ENCODE results near the gene C12orf60.

The C12orf60 gene

GRCh38 chr12:14770496-14771461, 32.7 kb upstream of the C12orf60 start:
- Histone ChIP-seq H3K56ac (ENCODE audit: low read length) (peak overlapping the region; percentile 100), H2BK15ac (replicated peaks; ENCODE audit: low read depth) (no peak overlapping the region), H2BK120ac (ENCODE audit: low read depth, low read length) (no peak overlapping the region), H3K79me1 (ENCODE audit: low read length) (peaks cover 1% of the 10 kb centered on the region), H2BK5ac (ENCODE audit: low read length) (peak overlapping the region; percentile 86), H2AK5ac (ENCODE audit: low read length) (no peak overlapping the region), H3K9ac (ENCODE audit: low read length) (peak overlapping the region; percentile 98), H3K23ac (ENCODE audit: low read length) (peak overlapping the region; percentile 85), H3K79me2 (ENCODE audit: control insufficient read depth, insufficient read depth, low read length) (peaks cover 5% of the 10 kb centered on the region), H3K4me1 (ENCODE audit: control insufficient read depth, low read depth, low read length) (no peaks in the 10 kb centered on the region), H3K36me3 (ENCODE audit: control insufficient read depth, insufficient read depth, low read length) (no peaks in the 10 kb centered on the region), H4K5ac (ENCODE audit: low read length) (no peak overlapping the region), H4K8ac (ENCODE audit: low read depth, low read length) (no peak overlapping the region), H3K18ac (ENCODE audit: low read length) (peak overlapping the region; percentile 56), H3K4me3 (ENCODE audit: low read length) (peak overlapping the region; percentile 89), H3K4ac (ENCODE audit: low read depth, low read length) (peak overlapping the region; percentile 27), H3K4me2 (ENCODE audit: low read length) (peak overlapping the region; percentile 47), H3K27me3 (ENCODE audit: insufficient read depth, low read length, poor library complexity) (no peaks in the 10 kb centered on the region), H3K27ac (ENCODE audit: low read depth, low read length) (peak overlapping the region; percentile 62)
- DNase-seq, result peak; percentile 98
- no CpG with 5 or more reads among the region's 56 CpGs for WGBS (ENCODE audit: extremely low coverage, insufficient coverage, low lambda C conversion rate)

DNA sequence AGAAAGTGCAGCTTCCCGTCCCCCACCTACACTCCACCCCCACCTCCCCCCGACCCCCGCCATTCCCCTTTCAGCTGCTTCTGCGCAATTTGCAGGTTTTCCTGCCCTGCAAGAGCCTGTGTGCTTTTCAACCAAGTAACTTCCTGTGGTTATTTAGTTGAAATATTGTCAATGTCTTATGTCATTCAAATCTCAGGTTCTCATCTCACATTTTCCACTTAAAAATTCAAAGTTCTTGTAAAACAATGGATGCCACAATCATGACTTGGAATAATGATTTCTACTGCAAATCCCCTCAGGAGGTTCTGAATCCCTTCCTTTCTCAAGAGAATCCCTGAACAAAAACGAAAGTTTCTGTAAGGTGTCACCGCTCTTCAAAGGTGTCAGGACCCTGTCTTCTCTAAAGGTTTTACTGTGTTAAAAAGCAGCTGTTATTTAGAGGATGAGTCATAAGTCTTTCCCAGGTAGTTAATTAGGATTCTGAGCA, 31.8 kb upstream of the C12orf60 start:
- H3K4me2 ChIP-seq (ENCODE audit: low read length), result no peak overlapping the region
- H4K5ac ChIP-seq (ENCODE audit: low read length), result no peak overlapping the region
- H2BK120ac ChIP-seq (ENCODE audit: low read depth, low read length), result no peak overlapping the region
- H3K79me2 ChIP-seq (ENCODE audit: control insufficient read depth, insufficient read depth, low read length), result peaks cover 5% of the 10 kb centered on the region
- H3K36me3 ChIP-seq (ENCODE audit: control insufficient read depth, insufficient read depth, low read length), result no peaks in the 10 kb centered on the region
- H3K27ac ChIP-seq (ENCODE audit: low read depth, low read length), result peak overlapping the region; percentile 75
- H3K4ac ChIP-seq (ENCODE audit: low read depth, low read length), result no peak overlapping the region
- WGBS (ENCODE audit: extremely low coverage, insufficient coverage, low lambda C conversion rate), result no CpG with 5 or more reads among the region's 6 CpGs
- no peak overlapping the region for H3K4me3 ChIP-seq (ENCODE audit: low read length)
- H3K9ac ChIP-seq (ENCODE audit: low read length), result peak overlapping the region; percentile 65
- no peak overlapping the region for H3K23ac ChIP-seq (ENCODE audit: low read length)
- H3K56ac ChIP-seq (ENCODE audit: low read length), result peak overlapping the region; percentile 77
- H3K27me3 ChIP-seq (ENCODE audit: insufficient read depth, low read length, poor library complexity), result no peaks in the 10 kb centered on the region
- no peak overlapping the region for H2AK5ac ChIP-seq (ENCODE audit: low read length)
- H3K79me1 ChIP-seq (ENCODE audit: low read length), result peaks cover 1% of the 10 kb centered on the region
- H4K8ac ChIP-seq (ENCODE audit: low read depth, low read length), result no peak overlapping the region
- no peak overlapping the region for H2BK15ac ChIP-seq (replicated peaks; ENCODE audit: low read depth)
- H3K18ac ChIP-seq (ENCODE audit: low read length), result no peak overlapping the region
- H2BK5ac ChIP-seq (ENCODE audit: low read length), result peak overlapping the region; percentile 39
- H3K4me1 ChIP-seq (ENCODE audit: control insufficient read depth, low read depth, low read length), result no peaks in the 10 kb centered on the region
- DNase-seq, result peak; percentile 70

- Histone ChIP-seq H2AK5ac (ENCODE audit: low read length) (no peak overlapping the region), H4K8ac (ENCODE audit: low read depth, low read length) (no peak overlapping the region), H3K4me2 (ENCODE audit: low read length) (no peak overlapping the region), H3K56ac (ENCODE audit: low read length) (no peak overlapping the region), H3K79me2 (ENCODE audit: control insufficient read depth, insufficient read depth, low read length) (peaks cover 3% of the 10 kb centered on the region), H3K18ac (ENCODE audit: low read length) (no peak overlapping the region), H3K4ac (ENCODE audit: low read depth, low read length) (no peak overlapping the region), H3K9ac (ENCODE audit: low read length) (no peak overlapping the region), H3K36me3 (ENCODE audit: control insufficient read depth, insufficient read depth, low read length) (no peaks in the 10 kb centered on the region), H2BK120ac (ENCODE audit: low read depth, low read length) (no peak overlapping the region), H4K5ac (ENCODE audit: low read length) (no peak overlapping the region), H3K27ac (ENCODE audit: low read depth, low read length) (no peak overlapping the region), H3K4me1 (ENCODE audit: control insufficient read depth, low read depth, low read length) (no peaks in the 10 kb centered on the region), H3K27me3 (ENCODE audit: insufficient read depth, low read length, poor library complexity) (no peaks in the 10 kb centered on the region), H2BK5ac (ENCODE audit: low read length) (no peak overlapping the region), H3K4me3 (ENCODE audit: low read length) (no peak overlapping the region), H2BK15ac (replicated peaks; ENCODE audit: low read depth) (no peak overlapping the region), H3K23ac (ENCODE audit: low read length) (no peak overlapping the region), H3K79me1 (ENCODE audit: low read length) (peaks cover 1% of the 10 kb centered on the region)
- DNase-seq, result no peak
- no CpG with 5 or more reads among the region's 5 CpGs for WGBS (ENCODE audit: extremely low coverage, insufficient coverage, low lambda C conversion rate)
Measured at GRCh38 chr12:14772946-14773345, 30.5 kb upstream of the C12orf60 start.

- no peaks in the 10 kb centered on the region for H3K36me3 ChIP-seq (ENCODE audit: control insufficient read depth, insufficient read depth, low read length)
- no peaks in the 10 kb centered on the region for H3K27me3 ChIP-seq (ENCODE audit: insufficient read depth, low read length, poor library complexity)
- H3K18ac ChIP-seq (ENCODE audit: low read length), result peak overlapping the region; percentile 71
- peak overlapping the region; percentile 37 for H2BK5ac ChIP-seq (ENCODE audit: low read length)
- no peak overlapping the region for H2BK15ac ChIP-seq (replicated peaks; ENCODE audit: low read depth)
- H4K5ac ChIP-seq (ENCODE audit: low read length), result no peak overlapping the region
- peak overlapping the region; percentile 58 for H4K8ac ChIP-seq (ENCODE audit: low read depth, low read length)
- peak overlapping the region; percentile 53 for H3K4me2 ChIP-seq (ENCODE audit: low read length)
- H3K79me1 ChIP-seq (ENCODE audit: low read length), result peaks cover 1% of the 10 kb centered on the region
- peak overlapping the region; percentile 74 for H3K9ac ChIP-seq (ENCODE audit: low read length)
- peak overlapping the region; percentile 52 for H3K4me3 ChIP-seq (ENCODE audit: low read length)
- WGBS (ENCODE audit: extremely low coverage, insufficient coverage, low lambda C conversion rate), result no CpG with 5 or more reads among the region's 16 CpGs
- H3K27ac ChIP-seq (ENCODE audit: low read depth, low read length), result no peak overlapping the region
- H3K4me1 ChIP-seq (ENCODE audit: control insufficient read depth, low read depth, low read length), result no peaks in the 10 kb centered on the region
- H3K79me2 ChIP-seq (ENCODE audit: control insufficient read depth, insufficient read depth, low read length), result peaks cover 3% of the 10 kb centered on the region
- peak overlapping the region; percentile 83 for H3K23ac ChIP-seq (ENCODE audit: low read length)
- peak overlapping the region; percentile 88 for H3K56ac ChIP-seq (ENCODE audit: low read length)
- no peak overlapping the region for H2BK120ac ChIP-seq (ENCODE audit: low read depth, low read length)
- H2AK5ac ChIP-seq (ENCODE audit: low read length), result peak overlapping the region; percentile 42
- H3K4ac ChIP-seq (ENCODE audit: low read depth, low read length), result peak overlapping the region; percentile 37
- no peak for DNase-seq
Measured at GRCh38 chr12:14773685-14774073, 29.8 kb upstream of the C12orf60 start.

DNA sequence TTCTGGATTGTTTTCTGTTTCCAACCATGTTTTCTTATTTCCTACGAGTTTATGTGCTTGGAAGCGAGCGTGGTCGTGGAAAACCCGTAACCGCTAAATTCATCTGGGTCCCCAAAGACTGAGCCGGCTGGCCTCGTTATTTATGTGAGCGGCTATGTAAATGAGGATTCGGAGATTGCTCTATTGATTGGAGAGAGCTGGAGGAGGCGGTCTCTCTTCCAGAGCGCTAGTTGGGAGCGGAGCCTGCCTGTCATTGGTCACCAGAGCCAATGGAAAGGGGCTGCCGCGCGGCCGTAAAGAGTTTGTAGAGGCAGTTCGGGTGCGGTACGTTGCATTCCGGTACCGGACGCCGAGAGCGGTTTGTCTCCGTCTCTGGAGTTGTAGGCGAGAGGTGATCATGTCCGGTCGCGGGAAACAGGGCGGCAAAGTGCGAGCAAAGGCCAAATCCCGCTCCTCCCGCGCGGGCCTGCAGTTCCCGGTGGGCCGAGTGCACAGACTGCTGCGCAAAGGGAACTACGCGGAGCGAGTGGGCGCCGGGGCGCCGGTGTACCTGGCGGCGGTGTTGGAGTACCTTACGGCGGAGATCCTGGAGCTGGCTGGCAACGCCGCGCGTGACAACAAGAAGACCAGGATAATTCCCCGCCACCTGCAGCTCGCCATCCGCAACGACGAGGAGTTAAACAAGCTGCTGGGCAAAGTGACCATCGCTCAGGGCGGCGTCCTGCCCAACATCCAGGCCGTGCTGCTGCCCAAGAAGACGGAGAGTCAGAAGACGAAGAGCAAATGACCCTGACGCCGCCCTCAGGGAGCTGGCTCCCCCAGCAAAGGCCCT, 29.2 kb upstream of the C12orf60 start:
- peak; percentile 98 for DNase-seq
- H2BK15ac ChIP-seq (replicated peaks; ENCODE audit: low read depth), result no peak overlapping the region
- peaks cover 1% of the 10 kb centered on the region for H3K79me1 ChIP-seq (ENCODE audit: low read length)
- H3K4me3 ChIP-seq (ENCODE audit: low read length), result peak overlapping the region; percentile 78
- H3K9ac ChIP-seq (ENCODE audit: low read length), result peak overlapping the region; percentile 83
- H2AK5ac ChIP-seq (ENCODE audit: low read length), result no peak overlapping the region
- no peak overlapping the region for H2BK5ac ChIP-seq (ENCODE audit: low read length)
- peak overlapping the region; percentile 92 for H3K56ac ChIP-seq (ENCODE audit: low read length)
- H3K27ac ChIP-seq (ENCODE audit: low read depth, low read length), result peak overlapping the region; percentile 22
- peak overlapping the region; percentile 71 for H3K18ac ChIP-seq (ENCODE audit: low read length)
- peak overlapping the region; percentile 58 for H4K8ac ChIP-seq (ENCODE audit: low read depth, low read length)
- H3K4ac ChIP-seq (ENCODE audit: low read depth, low read length), result no peak overlapping the region
- no peak overlapping the region for H4K5ac ChIP-seq (ENCODE audit: low read length)
- no peak overlapping the region for H2BK120ac ChIP-seq (ENCODE audit: low read depth, low read length)
- no peaks in the 10 kb centered on the region for H3K27me3 ChIP-seq (ENCODE audit: insufficient read depth, low read length, poor library complexity)
- no CpG with 5 or more reads among the region's 67 CpGs for WGBS (ENCODE audit: extremely low coverage, insufficient coverage, low lambda C conversion rate)
- H3K4me1 ChIP-seq (ENCODE audit: control insufficient read depth, low read depth, low read length), result no peaks in the 10 kb centered on the region
- H3K4me2 ChIP-seq (ENCODE audit: low read length), result peak overlapping the region; percentile 71
- no peaks in the 10 kb centered on the region for H3K36me3 ChIP-seq (ENCODE audit: control insufficient read depth, insufficient read depth, low read length)
- no peak overlapping the region for H3K23ac ChIP-seq (ENCODE audit: low read length)
- no peaks in the 10 kb centered on the region for H3K79me2 ChIP-seq (ENCODE audit: control insufficient read depth, insufficient read depth, low read length)

Measured in mesendoderm (in vitro differentiated cells).